Thyroid gland (tissue), 4 donors: ENCODE results near the gene ZNF469. TPM values are rescaled to one million over a fixed set of nuclear protein-coding genes. Genes with fewer than 3 reads are reported as not detected.

ENCODE experiments used
- DNase-seq, 2 donors: peaks; one replicate each; pipeline ENCODE4 v3.0.0-alpha.2; 2019
- H3K27ac ChIP-seq, 3 donors: fragments of 200-600 bp; sonication (generic); 1 replicate in 2 of 3; 2 replicates in 1 of 3; pipeline ENCODE4 v1.5.1; 2016 to 2019; ENCODE audit warnings: mild to moderate bottlenecking in 1 of 3, moderate library complexity in 1 of 3
- H3K27me3 ChIP-seq: fragments of 200-600 bp; sonication (generic); one replicate; pipeline ENCODE4 v1.5.1; 2019
- H3K36me3 ChIP-seq, 2 donors: fragments of 200-600 bp; sonication (generic); one replicate each; pipeline ENCODE4 v1.5.1; 2016 to 2019
- H3K4me1 ChIP-seq, 2 donors: fragments of 200-600 bp; sonication (generic); one replicate each; pipeline ENCODE4 v1.5.1; 2017 to 2019
- H3K4me3 ChIP-seq, 3 donors: fragments of 200-600 bp; sonication (generic); replicated peaks in 1 of 3; 1 replicate in 2 of 3; 2 replicates in 1 of 3; pipeline ENCODE4 v1.5.1; 2016; ENCODE audit warnings: mild to moderate bottlenecking in 1 of 3
- H3K9me3 ChIP-seq: fragments of 200-600 bp; sonication (generic); one replicate; pipeline ENCODE4 v1.5.1; 2017
- CTCF ChIP-seq, 6 experiments: fragments of 200-600 bp in 3 of 6; fragments of 450-650 bp in 3 of 6; sonication (generic) in 3 of 6; IDR thresholded peaks; one replicate each; pipeline ENCODE4 v1.5.1; 2016 to 2019; ENCODE audit warnings: antibody characterized with exemption in 6 of 6, mild to moderate bottlenecking in 2 of 6, inconsistent platforms in 1 of 6, moderate library complexity in 1 of 6
- POLR2A ChIP-seq, 2 donors: fragments of 450-650 bp; IDR thresholded peaks; one replicate each; pipeline ENCODE4 v1.6.1; 2017; ENCODE audit warnings: antibody characterized with exemption in 2 of 2, mild to moderate bottlenecking in 2 of 2, moderate library complexity in 1 of 2
- WGBS, 2 donors: methylation state at CpG; one replicate each; pipeline ENCODE4 v1.1.5; 2017; 5-methylcytosine and 5-hydroxymethylcytosine counted together
- intact Hi-C: fragments of 100-400 bp; cut with DNase I; formaldehyde crosslinking; loops from one replicate; pipeline ENCODE4 v1.15.1; 2023
- total RNA-seq, 4 donors: library from RNA; depleted of rRNA; stranded (reverse); fragments of >200 nt; gene quantifications; one replicate each; pipeline ENCODE4 v1.2.3, GENCODE V29; 2016

The ZNF469 gene
- total RNA-seq, 4 donors from 2014 or later, result 0.22 to 0.96 (median 0.32) TPM

DNA sequence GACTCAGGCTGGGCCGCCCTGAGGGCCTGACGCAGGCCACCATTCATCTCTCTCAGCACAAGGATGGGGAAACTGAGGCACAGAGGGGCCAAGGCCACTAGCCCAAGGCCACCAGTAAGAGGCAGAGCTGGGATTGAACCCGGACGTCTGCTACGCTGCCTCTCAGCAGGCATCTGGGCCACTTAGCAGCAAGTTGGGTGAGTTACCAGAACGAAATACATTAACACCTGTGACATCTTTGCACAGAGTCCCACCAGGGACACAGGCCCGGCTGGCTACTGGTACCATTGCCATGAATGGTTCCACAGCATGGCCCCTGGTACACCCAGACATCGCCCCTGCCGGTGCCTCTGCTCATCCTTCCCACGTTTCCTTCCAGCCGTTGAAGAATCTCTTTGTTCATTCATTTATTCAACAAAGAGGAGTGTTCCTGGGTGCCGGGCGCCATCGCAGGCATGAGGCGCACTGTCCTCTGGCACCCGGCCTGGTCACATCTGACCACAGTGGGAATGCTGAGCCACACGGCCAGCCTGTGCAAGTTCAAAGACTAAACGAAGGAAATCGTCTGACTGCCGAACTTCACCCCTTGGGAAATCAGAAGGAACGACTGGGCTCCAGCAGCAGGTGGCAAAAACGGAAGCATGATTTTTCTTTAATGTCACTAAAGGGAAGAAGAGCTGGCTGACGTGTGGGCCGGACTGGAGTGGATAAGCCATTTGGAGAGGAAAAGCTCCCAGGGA lies 7.4 kb upstream of the ZNF469 start:
- DNase-seq, result no peak
- no peak overlapping the region for H3K27ac ChIP-seq
- no peak for TF ChIP-seq POLR2A (IDR thresholded peaks at IDR 0.05)
- no peak for TF ChIP-seq CTCF (IDR thresholded peaks at IDR 0.05)
- H3K36me3 ChIP-seq, result no peaks in the 10 kb centered on the region
- H3K4me1 ChIP-seq, result no peaks in the 10 kb centered on the region
- intact Hi-C loops, result no loop called here
- no peaks in the 10 kb centered on the region for H3K9me3 ChIP-seq
- H3K4me3 ChIP-seq, result no peak overlapping the region
- WGBS, 2 donors, result 78 to 80% methylated on average over 21 to 24 of the region's 24 CpGs
- H3K27me3 ChIP-seq, result no peaks in the 10 kb centered on the region

DNA sequence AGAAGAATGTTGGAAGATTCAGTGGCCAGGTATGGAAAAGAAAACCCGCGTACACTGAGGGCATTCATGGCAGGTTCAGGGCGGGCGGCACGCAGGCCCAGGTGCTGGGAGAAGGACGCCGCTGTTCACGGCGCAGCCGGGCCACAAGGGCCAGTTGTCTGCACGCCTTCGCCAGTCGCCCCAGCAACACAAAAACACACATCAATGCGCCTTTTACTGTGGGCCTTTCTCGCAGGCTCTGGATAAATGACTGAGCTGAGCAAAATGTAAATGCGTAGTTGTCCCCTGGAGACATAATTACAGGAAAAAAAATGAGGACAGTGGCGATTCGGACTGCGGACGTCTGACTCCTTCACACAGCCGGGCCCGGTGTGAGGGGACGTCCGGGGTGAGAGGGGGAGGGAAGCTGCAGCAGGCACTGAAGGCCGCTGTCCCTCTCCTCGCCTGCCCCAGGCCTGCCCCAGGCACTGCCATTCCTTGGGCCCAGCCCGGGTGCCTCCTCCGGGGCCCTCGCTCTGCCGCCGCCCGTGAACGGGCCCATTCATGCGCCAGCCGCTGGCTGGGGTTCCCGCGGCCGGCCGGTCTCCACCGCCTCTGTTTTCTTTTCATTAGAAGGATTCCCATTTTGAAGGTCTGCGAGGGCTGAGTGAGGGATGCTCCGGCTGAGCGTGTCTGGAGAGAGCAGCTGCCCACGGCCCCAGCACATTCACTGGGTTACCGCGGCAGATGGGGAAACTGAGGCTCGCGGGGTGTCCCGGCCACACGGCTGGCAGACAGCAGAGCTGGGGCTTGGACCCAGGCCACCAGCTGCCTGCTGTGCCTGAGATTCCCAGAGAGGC lies 6.5 kb upstream of the ZNF469 start:
- TF ChIP-seq POLR2A (IDR thresholded peaks at IDR 0.05), result no peak
- no peak for TF ChIP-seq CTCF (IDR thresholded peaks at IDR 0.05)
- no peaks in the 10 kb centered on the region for H3K9me3 ChIP-seq
- no peaks in the 10 kb centered on the region for H3K4me1 ChIP-seq
- 71% methylated on average over 42 of the region's 50 CpGs for WGBS, 2 donors
- H3K27ac ChIP-seq, result no peak overlapping the region
- intact Hi-C loops, result no loop called here
- no peak overlapping the region for H3K4me3 ChIP-seq
- H3K27me3 ChIP-seq, result no peaks in the 10 kb centered on the region
- no peaks in the 10 kb centered on the region for H3K36me3 ChIP-seq
- no peak for DNase-seq

- intact Hi-C loops, result no loop called here
- no peaks in the 10 kb centered on the region for H3K27me3 ChIP-seq
- TF ChIP-seq CTCF (IDR thresholded peaks at IDR 0.05) (no peak), POLR2A (IDR thresholded peaks at IDR 0.05) (no peak)
- no peaks in the 10 kb centered on the region for H3K9me3 ChIP-seq
- H3K36me3 ChIP-seq, result no peaks in the 10 kb centered on the region
- DNase-seq, result no peak
- H3K4me3 ChIP-seq, result no peak overlapping the region
- no peak overlapping the region for H3K27ac ChIP-seq
- whole genome bisulfite sequencing, 2 donors, result 50 to 71% methylated on average over 11 to 17 of the region's 30 CpGs
- H3K4me1 ChIP-seq, result no peaks in the 10 kb centered on the region
Measured at GRCh38 chr16:88376835-88377726, 5.7 kb upstream of the ZNF469 start.

GRCh38 chr16:88377961-88378360 lies 4.8 kb upstream of the ZNF469 start:
- Histone ChIP-seq H3K4me1 (no peaks in the 10 kb centered on the region), H3K9me3 (no peaks in the 10 kb centered on the region), H3K27ac (no peak overlapping the region), H3K36me3 (no peaks in the 10 kb centered on the region), H3K27me3 (no peaks in the 10 kb centered on the region), H3K4me3 (no peak overlapping the region)
- TF ChIP-seq POLR2A (IDR thresholded peaks at IDR 0.05), result no peak
- no peak for TF ChIP-seq CTCF (IDR thresholded peaks at IDR 0.05)
- WGBS, 2 donors, result 86 to 96% methylated on average over 5 to 11 of the region's 12 CpGs
- intact Hi-C loops, result no loop called here
- no peak for DNase-seq
